CD4-positive, alpha-beta T cell treated with Interleukin-17A for 4 hours (primary cell): ENCODE data around the gene CES3.
"Not testable (repeated sequence)": the region's sequence is repeated elsewhere in the genome, so short reads cannot be mapped to it uniquely, and the experiment has no call there.

ENCODE experiments used
- DNase-seq: peaks from one replicate; pipeline ENCODE4 v3.0.0-alpha.2; 2020; ENCODE audit warnings: mixed read lengths

CES3 gene

DNA sequence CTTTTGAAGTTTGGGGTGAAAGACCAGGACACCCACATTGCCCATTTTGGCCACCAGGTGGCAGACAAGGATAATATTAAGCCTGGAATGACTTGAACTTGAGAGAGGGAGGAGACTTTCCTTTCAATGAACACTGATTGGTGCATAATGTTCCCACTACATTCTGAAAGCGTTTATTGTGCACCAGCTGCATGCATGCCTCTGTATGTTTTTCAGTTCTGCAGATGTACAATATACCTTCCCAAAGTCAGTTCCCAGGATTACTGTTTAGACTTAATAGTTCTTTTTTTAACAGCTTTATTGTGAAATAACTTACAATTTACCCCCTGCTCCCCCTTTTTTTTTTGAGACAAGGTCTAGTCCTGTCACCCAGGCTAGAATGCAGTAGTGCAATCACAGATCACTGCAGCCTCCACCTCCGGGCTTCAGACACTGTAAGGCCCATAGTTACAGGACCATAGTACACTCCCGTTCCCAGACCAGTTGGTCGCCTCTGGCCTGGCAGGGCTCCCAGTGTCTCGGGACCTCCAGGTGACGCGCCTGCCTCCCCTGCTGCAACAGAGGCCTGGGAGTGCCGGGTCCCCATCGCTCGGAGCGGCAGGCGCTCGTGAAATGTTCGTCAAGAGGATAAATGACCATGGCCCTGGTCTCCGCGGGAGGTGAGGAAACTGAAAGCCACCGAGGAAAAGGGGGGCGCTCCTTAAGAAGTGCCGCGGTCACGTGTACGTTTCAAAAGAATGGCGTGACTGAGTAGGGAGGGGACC, 13.6 kb upstream of the CES3 start:
- DNase-seq, result peak; percentile 88

DNA sequence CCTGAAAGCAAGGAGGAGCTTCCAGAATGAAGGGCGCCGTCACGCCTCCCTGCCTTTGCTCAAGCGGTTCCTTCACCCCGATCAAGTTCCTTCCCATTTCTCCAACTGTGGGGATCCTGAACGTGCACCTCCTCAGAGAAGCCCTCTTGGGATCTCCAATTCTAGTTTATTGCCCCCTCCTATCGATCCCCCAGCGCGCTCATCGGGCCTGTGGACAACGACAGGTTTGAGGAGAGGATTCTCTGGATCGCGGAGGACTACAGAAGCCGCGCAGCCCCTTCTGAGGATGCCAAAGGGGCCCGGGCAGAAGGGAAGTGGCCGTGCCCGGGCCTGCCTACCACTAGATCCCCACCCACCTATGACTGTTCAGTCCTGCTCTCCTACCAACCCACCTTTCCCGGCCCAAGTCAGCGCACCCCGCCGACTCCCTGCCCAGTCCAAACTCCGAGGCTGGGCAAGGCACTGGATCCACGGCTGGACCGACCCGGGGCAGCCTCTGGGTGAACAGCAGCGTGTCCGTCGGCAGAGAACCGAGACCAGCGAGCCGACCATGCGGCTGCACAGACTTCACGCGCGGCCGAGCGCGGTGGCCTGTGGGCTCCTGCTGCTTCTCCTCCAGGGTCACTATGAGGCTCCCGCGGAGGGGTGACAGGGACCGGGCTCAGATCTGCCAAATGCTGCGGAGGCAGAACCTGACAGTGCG, 12.8 kb upstream of the CES3 start:
- peak; percentile 26 for DNase-seq

DNA sequence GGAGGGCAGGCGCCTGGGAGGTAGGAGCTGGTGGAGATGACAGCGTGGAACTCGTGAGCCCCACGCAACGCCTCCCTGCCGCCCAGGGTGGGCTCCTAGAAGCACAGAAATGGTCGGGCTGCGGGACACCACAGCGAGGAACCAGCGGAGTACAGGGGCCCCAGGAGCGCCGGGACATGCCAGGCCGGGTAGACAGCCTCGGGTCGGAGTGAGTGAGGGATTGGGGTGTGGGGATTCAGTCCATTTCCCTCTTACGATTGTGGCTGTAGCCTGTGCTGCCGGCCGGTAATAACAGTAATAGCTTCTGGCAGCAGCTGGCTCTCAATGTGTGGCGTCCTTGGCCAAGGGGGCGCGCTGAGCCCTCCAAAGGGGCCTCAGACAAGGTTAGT, 12.2 kb upstream of the CES3 start:
- DNase-seq, result no peak

DNA sequence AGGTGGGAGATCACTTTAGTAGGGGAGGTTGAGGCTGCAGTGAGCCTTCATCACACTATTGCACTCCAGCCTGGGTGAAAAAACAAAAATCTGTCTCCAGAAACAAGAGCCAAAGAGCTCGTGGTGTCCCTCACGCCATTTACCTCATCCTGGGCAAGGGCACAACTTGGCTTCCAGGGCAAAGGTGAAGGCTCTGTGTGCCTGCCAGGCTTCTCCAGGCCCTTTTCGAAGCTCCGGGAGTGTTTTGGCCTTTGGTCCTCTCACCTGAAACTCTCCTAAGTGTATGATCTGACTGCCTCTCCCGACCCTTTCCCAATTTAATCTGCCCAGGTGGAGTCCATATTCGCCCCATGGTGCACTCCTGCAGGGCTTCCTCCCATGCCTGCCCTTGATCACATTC, 11.6 kb upstream of the CES3 start:
- no peak for DNase-seq

DNA sequence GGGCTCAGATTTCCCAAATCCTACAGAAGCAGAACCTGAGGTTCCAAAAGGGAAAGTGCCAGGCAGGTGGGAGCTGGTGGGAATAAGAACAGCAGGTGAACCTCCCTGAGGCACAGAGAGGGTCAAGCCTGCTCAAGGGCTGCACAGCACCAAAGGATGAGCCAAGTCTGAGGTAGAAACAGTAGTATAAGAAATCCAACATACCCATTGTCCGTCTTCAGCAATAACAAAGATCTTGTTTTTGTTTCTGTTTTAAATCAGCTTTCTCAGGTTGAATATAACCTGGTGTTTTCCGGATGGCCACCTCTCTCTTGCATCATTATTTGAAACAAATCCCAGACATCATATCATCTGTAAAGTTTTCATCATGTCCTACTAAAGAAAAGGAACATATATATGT, 10.6 kb upstream of the CES3 start:
- DNase-seq, result no peak

DNA sequence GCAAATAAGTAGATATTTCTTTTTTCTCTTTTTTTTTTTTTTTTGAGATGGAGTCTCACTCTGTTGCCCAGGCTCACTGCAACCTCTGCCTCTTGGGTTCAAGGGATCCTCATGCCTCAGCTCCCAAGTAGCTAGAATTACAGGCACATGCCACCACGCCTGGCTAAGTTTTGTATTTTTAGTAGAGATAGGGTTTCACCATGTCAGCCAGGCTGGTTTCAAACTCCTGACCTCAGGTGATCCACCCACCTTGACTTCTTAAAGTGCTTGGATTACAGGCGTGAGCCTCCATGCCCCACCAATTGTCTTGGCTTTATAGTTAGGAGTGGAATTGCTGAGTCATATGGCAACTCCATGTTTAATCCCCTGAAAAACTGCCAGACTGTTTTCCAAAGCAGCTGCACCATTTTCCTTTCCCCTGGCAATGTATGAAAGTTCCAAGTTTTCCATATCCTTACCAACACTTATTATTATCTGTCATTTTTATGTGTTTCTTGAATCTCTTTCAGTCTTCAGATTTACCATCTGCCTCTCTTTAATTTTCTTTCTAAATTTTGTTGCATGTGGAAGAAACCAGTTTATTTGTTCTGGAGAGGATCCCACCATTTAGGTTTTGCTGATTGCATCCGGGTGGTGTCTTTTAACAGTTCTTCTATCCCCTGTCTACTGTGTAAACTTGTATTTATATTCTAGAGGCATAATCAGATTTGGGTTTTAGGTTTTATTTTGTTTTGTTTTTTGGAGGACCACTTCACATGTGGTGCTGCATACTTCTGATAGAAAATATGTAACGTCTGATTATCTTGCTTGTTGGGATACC, 9.9 kb upstream of the CES3 start:
- no peak for DNase-seq

DNA sequence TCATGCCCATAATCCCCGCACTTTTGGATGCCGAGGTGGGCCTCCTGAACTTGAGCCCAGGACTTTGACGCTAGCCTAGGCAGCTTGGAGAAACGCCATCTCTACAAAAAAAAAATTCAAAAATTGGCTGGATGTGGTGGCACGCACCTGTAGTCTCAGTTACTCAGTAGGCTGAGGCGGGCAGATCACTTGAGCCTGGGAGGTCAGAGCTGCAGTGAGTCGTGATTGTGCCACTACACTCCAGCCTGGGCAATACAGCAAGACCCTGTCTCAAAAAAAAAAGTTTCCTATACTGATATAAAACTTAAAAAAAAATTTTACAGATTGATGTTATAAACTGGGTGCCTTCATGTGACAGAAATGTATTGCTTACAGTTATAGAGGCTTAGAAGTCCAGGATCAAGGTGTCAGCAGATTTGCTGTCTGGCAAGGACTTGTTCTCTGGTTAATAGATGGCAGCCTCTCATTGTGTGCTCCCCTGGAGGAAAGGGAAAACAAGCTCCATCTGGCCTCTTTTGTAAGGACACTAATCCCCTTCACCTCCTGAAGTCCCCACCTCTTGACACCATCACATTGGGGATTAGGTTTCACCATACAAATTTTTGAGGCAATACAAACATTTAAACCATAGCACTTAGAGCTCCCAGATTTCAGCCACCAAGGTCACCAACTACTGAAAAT, 8.5 kb upstream of the CES3 start:
- no peak for DNase-seq

DNA sequence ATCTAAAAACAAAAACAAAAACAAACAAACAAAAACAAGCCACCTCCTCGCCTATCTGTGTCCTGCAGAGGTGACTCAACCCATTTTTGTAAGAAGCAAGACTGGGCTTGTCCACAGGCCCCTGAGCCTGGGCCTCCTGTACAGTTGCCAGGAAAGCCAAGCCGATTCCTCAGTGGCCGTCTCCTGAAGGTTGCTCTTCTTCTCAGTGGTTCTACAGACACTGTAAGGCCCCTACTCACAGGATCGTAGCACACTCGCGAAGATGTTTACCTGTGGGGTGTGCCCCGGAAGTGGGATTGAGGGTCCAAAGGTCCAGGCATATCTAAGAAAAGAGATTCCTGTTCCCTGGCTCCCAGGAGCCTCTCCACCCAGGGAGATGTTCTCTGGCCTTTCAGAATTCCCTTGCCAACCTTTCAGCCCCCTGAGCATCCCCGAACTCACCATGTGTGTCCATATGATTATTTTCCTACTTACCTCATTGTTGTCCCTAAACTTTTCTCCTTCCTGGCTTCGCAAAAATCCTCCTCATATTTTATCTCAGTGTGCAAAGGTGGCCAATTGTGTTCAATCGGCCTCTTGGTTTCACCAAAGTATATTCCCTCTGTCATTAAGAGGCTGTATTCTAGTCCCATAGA, 7.5 kb upstream of the CES3 start:
- DNase-seq, result no peak

DNA sequence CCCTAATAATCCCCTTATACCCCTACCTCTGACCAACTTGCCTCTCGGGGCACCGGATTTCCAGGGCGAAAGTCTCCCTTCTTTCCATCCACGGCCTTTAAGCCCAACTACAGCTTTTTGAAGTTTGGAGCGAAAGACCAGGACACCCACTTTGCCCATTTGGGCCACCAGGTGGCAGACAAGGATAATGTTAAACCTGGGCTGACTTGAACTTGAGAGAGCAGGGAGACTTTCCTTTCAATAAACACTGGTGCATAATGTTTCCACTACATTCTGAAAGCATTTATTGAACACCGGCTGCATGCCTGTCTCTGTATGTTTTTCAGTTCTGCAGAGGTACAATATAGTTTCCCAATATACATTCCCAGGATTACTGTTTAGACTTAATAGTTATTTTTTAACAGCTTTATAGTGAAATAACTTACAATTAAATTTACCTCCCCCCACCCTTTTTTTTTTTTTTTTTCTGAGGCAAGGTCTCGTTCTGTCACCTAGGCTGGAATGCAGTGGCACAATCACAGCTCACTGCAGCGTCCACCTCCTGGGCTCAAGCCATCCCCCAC, 6.9 kb upstream of the CES3 start:
- DNase-seq, result peak; percentile 78

DNA sequence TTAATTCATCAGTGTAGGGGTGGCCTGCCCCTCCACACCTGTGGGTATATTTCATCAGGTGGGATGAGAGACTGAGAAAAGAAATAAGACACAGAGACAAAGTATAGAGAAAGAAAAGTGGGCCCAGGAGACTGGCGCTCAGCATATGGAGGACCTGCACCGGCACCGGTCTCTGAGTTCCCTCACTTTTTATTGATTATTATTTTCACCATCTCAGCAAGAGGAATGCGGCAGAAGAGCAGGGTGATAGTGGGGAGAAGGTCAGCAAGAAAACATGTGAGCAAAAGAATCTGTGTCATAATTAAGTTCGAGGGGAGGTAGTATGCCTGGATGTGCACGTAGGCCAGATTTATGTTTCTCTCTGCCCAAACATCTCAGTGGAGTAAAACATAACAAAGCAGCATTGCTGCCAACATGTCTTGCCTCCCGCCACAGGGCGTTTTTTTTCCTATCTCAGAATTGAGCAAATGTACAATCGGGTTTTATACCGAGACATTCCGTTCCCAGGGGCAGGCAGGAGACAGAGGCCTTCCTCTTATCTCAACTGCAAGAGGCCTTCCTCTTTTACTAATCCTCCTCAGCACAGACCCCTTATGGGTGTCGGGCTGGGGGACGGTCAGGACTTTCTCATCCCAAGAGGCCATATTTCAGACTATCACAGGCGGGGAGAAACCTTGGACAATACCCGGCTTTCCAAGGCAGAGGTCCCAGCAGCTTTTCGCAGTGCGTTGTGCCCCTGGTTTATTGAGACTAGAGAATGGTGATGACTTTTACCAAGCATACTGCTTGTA, 5.5 kb upstream of the CES3 start:
- DNase-seq, result not testable (repeated sequence)

DNA sequence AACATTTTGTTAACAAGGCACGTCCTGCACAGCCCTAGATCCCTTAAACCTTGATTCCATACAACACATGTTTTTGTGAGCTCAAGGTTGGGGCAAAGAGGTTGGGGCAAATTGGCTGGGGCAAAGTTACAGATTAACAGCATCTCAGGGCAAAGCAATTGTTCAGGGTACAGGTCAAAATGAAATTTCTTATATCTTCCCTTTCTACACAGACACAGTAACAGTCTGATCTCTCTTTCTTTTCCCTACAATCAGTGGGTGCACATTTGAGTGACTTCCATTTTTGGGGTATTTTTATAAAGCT, 5.0 kb upstream of the CES3 start:
- not testable (repeated sequence) for DNase-seq

DNA sequence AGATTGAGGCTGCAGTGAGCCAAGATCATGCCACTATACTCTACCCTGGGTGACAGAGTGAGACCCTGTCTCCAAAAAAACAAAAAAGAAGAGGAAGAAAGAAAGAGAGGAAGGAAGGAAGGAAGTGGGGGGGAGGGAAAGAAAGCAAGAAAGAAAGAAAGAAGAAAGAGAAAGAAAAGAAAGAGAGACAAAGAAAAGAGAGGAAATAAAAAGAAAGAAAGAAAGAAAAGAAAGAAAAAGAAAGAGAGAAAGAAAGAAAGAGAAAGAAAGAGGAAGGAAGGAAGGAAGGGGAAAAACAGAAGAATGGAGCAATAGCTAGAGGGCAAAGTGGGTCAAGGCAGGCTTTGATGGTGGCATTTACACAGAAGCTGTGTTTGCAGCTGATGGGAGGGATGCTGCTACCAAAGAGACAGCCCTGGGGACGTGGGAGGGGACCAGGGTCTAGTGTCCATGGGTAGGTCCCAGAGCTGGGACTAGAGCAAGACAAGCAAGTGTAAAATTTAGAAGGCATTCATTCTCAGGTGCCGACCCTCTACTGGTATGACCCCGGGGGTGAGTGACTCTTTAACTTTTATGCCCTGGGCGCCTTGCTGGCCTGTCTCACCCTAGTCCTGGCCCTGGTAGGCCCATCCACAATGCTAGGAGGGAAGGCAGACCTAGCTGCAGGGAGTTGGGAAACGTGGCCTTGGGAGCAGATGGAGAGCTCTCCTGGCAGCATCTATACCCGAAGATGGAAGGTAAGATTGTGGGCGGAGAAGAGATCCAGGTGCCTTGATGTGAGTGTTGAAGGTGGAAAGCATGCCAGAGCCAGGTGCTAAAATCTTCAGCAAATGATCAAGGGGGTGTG, 2.0 kb upstream of the CES3 start:
- DNase-seq, result no peak

DNA sequence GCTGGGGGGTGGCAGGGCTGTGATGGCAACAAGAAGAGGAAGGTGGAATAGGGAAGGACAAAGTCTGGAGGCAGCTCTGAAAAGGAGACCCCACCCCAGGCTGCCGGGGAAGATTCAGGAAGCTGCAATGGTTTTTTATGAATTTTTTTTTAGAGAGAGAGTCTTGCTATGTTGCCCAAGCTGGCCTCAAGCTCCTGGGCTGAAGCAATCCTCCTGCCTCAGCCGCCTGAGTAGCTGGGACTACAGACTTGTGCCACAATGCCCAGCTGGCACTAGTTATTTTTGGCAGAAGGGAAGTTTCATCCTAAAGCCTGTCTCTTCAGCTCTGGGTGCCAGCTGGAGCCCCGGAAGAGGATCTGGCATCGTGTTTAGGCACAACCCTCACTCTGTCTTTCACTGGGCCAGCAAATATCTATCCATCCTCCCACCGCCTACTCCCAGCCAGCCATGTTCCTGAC, 1.3 kb upstream of the CES3 start:
- no peak for DNase-seq

DNA sequence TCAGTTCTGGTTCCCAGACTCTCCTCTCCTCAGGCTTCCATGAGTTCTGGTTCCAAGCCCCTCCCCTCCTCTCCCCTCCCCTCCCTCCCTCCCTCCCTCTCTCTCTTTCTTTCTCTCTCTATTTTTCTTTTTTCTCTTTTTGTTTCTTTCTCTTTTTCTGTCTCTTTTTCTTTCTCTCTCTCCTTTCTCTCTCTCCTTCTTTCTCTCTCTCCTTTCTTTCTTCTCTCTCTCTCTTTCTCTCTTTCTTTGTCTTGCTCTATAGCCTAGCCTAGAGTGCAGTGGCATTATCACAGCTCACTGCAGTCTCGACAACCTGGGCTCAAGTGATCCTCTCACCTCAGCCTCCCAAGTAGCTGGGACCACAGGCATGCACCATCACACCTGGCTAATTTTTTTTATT, 796 bp upstream of the CES3 start:
- no peak for DNase-seq

DNA sequence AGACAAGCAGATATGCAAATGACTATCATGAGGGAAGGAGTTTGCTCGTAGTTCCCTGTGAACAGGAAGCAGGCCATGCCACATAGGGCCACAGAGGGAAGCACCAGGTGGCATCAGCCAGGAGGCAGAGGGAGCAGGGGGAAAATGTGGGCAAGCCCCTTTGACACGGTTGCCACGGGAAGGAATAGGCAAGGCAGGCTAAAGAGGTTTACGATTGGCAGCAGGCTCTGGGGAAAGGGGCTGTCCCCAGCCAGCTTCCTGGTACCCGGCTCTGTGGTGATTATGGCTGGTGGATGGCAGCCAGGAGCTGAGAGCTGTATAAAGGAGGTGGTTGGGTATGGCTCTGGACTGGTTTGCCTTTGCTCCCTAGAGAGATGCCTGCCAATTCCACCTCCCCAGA, 848 bp downstream of the CES3 start:
- DNase-seq, result no peak

DNA sequence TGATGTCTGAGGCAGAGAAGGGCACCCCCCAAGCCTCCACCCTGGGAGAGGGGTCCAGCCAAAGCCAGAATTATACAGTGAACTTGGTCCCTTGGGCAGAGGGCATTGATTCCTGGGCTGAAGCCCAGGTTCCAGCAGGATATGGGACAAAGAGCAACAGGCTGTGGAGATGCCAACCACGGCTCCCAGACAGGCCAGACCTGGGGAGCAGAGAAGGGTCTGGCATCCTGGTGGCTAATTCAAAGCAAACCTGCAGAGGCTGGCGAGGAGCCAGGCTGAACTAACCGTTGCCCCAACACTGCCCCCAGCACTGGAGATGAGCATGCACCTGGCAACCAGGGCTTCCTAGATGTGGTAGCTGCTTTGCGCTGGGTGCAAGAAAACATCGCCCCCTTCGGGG, 3.0 kb downstream of the CES3 start:
- no peak for DNase-seq

DNA sequence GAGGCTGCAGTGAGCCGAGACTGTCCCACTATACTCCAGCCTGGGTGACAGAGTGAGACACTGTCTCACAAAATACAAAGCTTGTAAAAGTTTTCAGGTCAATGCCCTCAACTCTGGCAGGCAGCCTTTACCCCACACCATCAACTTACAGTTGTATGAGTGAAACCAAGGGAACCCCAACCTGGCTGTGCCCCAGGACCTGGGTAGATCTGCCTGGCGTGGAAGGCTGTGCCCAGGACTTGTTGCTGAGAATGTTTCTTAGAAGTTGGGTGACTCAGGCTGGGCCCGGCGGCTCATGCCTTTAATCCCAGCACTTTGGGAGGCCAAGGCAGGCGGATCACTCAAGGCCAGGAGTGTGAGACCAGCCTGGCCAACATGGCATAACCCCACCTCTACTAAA, 7.8 kb downstream of the CES3 start:
- no peak for DNase-seq

DNA sequence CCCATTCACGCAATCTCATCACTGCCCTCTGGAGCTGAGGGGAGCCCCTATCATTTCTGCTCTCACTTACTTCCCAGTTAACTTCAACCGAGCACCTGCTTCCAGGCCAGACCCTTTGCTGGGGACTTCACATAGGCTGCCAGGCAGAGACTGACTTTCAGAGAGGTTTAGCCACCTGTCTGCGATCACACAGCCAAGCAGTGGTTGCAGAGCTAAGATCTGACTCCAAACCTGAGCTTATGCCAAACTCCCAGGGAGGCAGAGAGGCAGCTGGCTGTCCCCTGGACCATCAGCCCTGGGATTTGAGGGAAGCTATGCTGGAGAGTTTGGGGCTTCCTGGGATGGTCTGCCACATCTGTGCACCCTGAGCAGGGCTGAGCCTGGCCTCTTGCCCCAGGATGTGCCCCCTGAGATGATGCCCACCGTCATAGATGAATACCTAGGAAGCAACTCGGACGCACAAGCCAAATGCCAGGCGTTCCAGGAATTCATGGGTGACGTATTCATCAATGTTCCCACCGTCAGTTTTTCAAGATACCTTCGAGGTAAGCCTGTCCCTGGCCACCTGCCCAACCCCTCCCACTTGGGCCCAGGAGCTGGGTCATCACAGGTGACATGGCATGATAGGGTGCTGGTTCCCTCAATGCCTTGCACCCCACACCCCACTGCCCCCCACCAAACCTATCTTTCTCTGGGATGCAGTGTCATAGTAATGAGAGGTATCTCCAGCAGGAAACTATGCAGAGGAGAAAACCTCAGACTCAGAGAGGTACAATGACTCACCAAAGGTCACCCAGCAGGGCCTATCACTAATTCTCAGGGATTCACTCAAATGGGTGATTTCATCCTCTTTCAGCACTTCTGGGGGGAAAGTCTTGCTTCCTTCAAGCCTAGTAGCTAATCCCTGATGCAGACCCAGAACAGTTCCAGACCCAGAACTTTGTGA, 10.0 kb downstream of the CES3 start:
- DNase-seq, result no peak

DNA sequence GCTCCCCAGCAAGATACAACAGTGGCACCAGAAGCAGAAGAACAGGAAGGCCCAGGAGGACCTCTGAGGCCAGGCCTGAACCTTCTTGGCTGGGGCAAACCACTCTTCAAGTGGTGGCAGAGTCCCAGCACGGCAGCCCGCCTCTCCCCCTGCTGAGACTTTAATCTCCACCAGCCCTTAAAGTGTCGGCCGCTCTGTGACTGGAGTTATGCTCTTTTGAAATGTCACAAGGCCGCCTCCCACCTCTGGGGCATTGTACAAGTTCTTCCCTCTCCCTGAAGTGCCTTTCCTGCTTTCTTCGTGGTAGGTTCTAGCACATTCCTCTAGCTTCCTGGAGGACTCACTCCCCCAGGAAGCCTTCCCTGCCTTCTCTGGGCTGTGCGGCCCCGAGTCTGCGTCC, 11.9 kb downstream of the CES3 start:
- DNase-seq, result no peak
